AG04450 (cell line): Measurements from ENCODE around the gene NOTCH1. TPM values are rescaled to one million over a fixed set of nuclear protein-coding genes. Genes with fewer than 3 reads are reported as not detected.

Source experiments
- CTCF ChIA-PET: fragments of 300-600, 350-600 bp; formaldehyde crosslinking; extraction: SDS; loops from one replicate; lab custom pipeline; 2022; ENCODE audit warnings: antibody characterized with exemption, inconsistent platforms; lab: Charles Lee
- POLR2A ChIA-PET: fragments of 350-600 bp; formaldehyde crosslinking; extraction: SDS; loops from one replicate; lab custom pipeline; 2021; ENCODE audit warnings: antibody characterized with exemption, inconsistent platforms; lab: Yijun Ruan, JAX
- DNase-seq: peaks from one replicate; pipeline ENCODE4 v3.0.0-alpha.2; 2011; ENCODE audit warnings: low read depth, low spot score
- H3K27ac ChIP-seq: one replicate; pipeline ENCODE4 v1.5.1; 2012; ENCODE audit warnings: low read depth, low read length, control low read depth
- H3K27me3 ChIP-seq: one replicate; pipeline ENCODE4 v1.6.0; 2012; ENCODE audit warnings: low read length; ENCODE audit not compliant: control insufficient read depth, insufficient read depth
- H3K4me3 ChIP-seq: 2 replicates; pipeline ENCODE4 v1.5.1; 2011; ENCODE audit warnings: mild to moderate bottlenecking, low read depth, low read length, control low read depth
- H3K9me3 ChIP-seq: 2 replicates; pipeline ENCODE4 v1.5.1; 2012; ENCODE audit warnings: low read length; ENCODE audit not compliant: control insufficient read depth, insufficient read depth
- CTCF ChIP-seq: IDR thresholded peaks from 2 replicates; pipeline ENCODE4 v1.5.1; 2011; ENCODE audit warnings: low read depth, low read length, control low read depth, inconsistent platforms
- polyA plus RNA-seq: library from polyadenylated mRNA; depleted of rRNA; stranded (reverse); fragments of >200 nt; gene quantifications from 2 replicates; pipeline ENCODE4 v1.2.3, GENCODE V29; 2011

NOTCH1 gene
- polyA plus RNA-seq, 1 experiment: 0.89 TPM

- H3K9me3 ChIP-seq: no peaks in the 10 kb centered on the region; the same call in 1 of the 2 replicates
- CTCF ChIA-PET: interaction anchor here (0.6 kb wide), 1 partner anchor 55 kb away, joined by 3 read pairs; no protein-coding TSS in a partner anchor
Observed at GRCh38 chr9:136536051-136536720, 9.7 kb downstream of the NOTCH1 start.

GRCh38 chr9:136535070-136535469, 10.8 kb downstream of the NOTCH1 start:
- DNase-seq: no peak
- Histone ChIP-seq H3K4me3 (no peak overlapping the region), H3K27ac (no peak overlapping the region), H3K9me3 (no peaks in the 10 kb centered on the region; the same call in 1 of the 2 replicates), H3K27me3 (no peaks in the 10 kb centered on the region)
- ChIA-PET POLR2A (no interaction called here), CTCF (no interaction called here)
- TF ChIP-seq CTCF: no peak

More at GRCh38 chr9:136536051-136536720, 9.7 kb downstream of the NOTCH1 start:
- POLR2A ChIA-PET: interaction anchor here (0.9 kb wide), 1 partner anchor 191 kb away, joined by 5 read pairs; no protein-coding TSS in a partner anchor
- no peaks in the 10 kb centered on the region for H3K27me3 ChIP-seq
- H3K4me3 ChIP-seq: no peak overlapping the region
- DNase-seq: no peak
- no peak overlapping the region for H3K27ac ChIP-seq
- TF ChIP-seq CTCF: no peak

GRCh38 chr9:136534366-136534765, 11.5 kb downstream of the NOTCH1 start:
- no peaks in the 10 kb centered on the region; the same call in 1 of the 2 replicates for H3K9me3 ChIP-seq
- ChIA-PET CTCF (no interaction called here), POLR2A (no interaction called here)
- H3K4me3 ChIP-seq: no peak overlapping the region
- no peaks in the 10 kb centered on the region for H3K27me3 ChIP-seq
- H3K27ac ChIP-seq: no peak overlapping the region
- no peak for DNase-seq
- no peak for TF ChIP-seq CTCF

- H3K27me3 ChIP-seq: no peaks in the 10 kb centered on the region
- TF ChIP-seq CTCF: no peak
- CTCF ChIA-PET: no interaction called here
Observed at GRCh38 chr9:136533775-136534157, 12.1 kb downstream of the NOTCH1 start.

More at GRCh38 chr9:136533775-136534157, 12.1 kb downstream of the NOTCH1 start:
- H3K4me3 ChIP-seq: no peak overlapping the region
- H3K9me3 ChIP-seq: no peaks in the 10 kb centered on the region; the same call in 1 of the 2 replicates
- POLR2A ChIA-PET: no interaction called here
- DNase-seq: no peak
- H3K27ac ChIP-seq: no peak overlapping the region
